ENCODE results near the gene NFIX.

The NFIX gene

DNA sequence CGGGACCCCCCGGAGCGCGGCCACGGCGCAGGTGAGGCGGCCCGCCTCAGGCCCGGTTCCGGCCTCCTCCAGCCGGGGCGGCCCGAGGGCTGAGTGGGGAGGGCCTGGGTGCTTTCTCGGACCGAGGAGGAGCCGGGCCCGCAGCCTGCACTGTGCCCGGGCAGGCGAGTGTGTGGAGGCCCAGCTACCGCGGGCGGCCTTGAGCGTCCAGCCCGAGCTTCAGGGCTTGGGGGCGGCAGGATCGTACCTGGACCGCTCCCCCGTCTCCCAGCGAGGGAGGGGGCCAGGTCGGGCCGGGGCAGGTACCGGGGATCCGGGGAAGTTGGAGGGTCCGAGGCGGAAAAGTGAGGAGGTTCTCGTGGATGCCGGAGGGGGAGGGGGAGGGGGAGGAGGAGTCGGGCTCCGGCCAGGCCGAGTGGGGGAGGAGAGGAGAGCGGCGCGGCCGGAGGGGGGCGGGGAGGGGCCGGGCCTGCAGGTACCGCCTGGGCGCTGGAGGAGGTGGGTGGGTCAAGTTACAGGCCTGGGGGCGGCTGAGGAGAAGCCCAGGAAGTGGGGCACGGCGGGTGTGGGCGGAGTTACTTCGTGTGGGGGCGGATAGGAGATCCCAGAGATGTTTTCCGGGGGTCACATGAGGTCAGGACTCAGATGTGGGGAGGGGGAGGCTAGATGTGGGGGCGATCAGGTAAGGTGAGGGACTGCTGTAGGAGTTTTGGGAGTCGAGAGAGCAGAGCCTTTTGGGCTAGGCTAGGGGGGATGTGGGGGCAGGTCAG is 123.3 kb downstream of the NFIX start:
- TF ChIP-seq, protein P1, sequence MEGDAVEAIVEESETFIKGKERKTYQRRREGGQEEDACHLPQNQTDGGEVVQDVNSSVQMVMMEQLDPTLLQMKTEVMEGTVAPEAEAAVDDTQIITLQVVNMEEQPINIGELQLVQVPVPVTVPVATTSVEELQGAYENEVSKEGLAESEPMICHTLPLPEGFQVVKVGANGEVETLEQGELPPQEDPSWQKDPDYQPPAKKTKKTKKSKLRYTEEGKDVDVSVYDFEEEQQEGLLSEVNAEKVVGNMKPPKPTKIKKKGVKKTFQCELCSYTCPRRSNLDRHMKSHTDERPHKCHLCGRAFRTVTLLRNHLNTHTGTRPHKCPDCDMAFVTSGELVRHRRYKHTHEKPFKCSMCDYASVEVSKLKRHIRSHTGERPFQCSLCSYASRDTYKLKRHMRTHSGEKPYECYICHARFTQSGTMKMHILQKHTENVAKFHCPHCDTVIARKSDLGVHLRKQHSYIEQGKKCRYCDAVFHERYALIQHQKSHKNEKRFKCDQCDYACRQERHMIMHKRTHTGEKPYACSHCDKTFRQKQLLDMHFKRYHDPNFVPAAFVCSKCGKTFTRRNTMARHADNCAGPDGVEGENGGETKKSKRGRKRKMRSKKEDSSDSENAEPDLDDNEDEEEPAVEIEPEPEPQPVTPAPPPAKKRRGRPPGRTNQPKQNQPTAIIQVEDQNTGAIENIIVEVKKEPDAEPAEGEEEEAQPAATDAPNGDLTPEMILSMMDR (conservative IDR thresholded peaks at IDR 0.05; ENCODE audit: low read depth, low read length), result no peak

DNA sequence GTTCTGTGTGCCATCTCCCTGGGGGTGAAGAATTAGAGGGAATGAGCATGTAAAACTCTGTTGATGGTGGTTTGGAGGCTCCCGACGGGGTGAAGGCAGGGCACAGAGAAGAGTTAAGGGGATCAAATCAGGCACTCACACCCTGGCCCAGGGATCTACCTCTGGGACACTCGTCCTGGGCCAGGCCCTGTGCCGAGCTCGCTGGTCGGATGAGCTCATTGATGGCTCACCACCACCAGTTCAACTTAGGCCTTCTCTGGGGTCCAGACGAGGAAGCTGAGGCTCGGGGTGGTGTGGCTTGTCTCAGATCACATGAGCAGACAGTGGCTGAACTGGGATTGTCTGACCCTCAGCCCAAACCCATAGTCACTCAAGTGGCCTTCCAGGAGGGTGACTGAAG is 124.4 kb downstream of the NFIX start:
- TF ChIP-seq, protein P1 (conservative IDR thresholded peaks at IDR 0.05; ENCODE audit: low read depth, low read length), result no peak
- Histone ChIP-seq H4K20me1 (ENCODE audit: insufficient read depth) (peaks cover 4% of the 10 kb centered on the region; the same call in 1 of the 2 replicates), H2AFZ (ENCODE audit: low read depth) (no peak overlapping the region), H3K9ac (peak overlapping the region; percentile 86; the same call in 1 of the 2 replicates), H3K27ac (no peak overlapping the region), H3K4me1 (ENCODE audit: low read depth, poor library complexity, severe bottlenecking) (peaks cover 15% of the 10 kb centered on the region), H3K36me3 (ENCODE audit: insufficient read depth) (no peaks in the 10 kb centered on the region; the same call in 1 of the 2 replicates), H3K27me3 (ENCODE audit: insufficient read depth, low read depth) (no peaks in the 10 kb centered on the region), H3K79me2 (ENCODE audit: insufficient read depth, low read depth) (peaks cover 77% of the 10 kb centered on the region), H3K4me2 (peak overlapping the region; percentile 73), H3K4me3 (IDR thresholded peaks at IDR 0.05; ENCODE audit: insufficient read depth, low read depth, low read length) (no peak overlapping the region)

More for the DNA sequence above, 123.3 kb downstream of the NFIX start:
- Histone ChIP-seq H3K36me3 (ENCODE audit: insufficient read depth) (no peaks in the 10 kb centered on the region; the same call in 1 of the 2 replicates), H3K9ac (peak overlapping the region; percentile 86), H3K4me1 (ENCODE audit: low read depth, poor library complexity, severe bottlenecking) (peaks cover 17% of the 10 kb centered on the region), H3K79me2 (ENCODE audit: insufficient read depth, low read depth) (peaks cover 68% of the 10 kb centered on the region), H3K4me3 (IDR thresholded peaks at IDR 0.05; ENCODE audit: insufficient read depth, low read depth, low read length) (no peak overlapping the region), H4K20me1 (ENCODE audit: insufficient read depth) (peaks cover 4% of the 10 kb centered on the region; the same call in 1 of the 2 replicates), H2AFZ (ENCODE audit: low read depth) (no peak overlapping the region), H3K4me2 (peak overlapping the region; percentile 73), H3K27me3 (ENCODE audit: insufficient read depth, low read depth) (no peaks in the 10 kb centered on the region), H3K27ac (peak overlapping the region; percentile 56)

DNA sequence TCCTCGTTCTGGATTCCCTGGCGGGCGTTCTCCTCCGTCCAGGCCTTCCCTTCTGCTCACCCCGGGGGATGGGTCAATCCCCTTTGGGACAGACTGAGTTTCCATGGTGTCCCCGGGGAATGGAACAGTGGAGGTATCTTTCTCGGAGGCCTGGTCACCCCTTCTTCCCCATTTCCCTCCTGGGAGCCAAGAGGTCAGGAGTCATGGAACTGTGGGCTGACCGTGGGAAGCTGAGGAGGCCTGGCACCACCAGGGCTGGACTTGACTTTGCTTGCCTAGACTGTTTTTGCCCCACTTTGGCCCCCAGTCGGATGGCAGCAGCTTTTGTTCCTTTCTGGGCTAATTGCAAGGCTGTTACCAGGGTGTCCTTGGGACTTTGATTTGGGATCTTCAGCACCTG is 124.8 kb downstream of the NFIX start:
- peaks cover 4% of the 10 kb centered on the region; the same call in 1 of the 2 replicates for H4K20me1 ChIP-seq (ENCODE audit: insufficient read depth)

DNA sequence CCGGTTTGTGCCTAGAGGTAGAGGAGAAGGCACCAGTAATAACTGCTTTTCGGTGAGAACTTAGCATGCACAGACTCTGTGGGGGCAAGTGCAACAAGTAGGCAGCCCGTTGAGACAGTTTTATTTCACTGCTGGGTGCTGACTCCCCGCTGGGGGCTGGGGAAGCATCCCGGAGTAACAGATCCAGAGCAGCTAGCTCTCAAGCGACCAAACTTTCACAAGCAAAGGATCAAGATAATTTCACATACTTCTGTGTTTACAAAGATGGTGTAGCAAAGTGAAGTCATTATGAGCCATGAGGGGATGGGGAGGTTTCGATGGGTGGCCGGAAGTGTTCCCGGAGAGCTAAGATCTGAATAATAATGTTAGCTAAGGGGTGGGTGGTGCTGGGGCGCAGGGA is 125.5 kb downstream of the NFIX start:
- Histone ChIP-seq H3K36me3 (ENCODE audit: insufficient read depth) (no peaks in the 10 kb centered on the region; the same call in 1 of the 2 replicates), H3K4me3 (IDR thresholded peaks at IDR 0.05; ENCODE audit: insufficient read depth, low read depth, low read length) (no peak overlapping the region), H3K27ac (no peak overlapping the region), H3K4me2 (no peak overlapping the region), H3K79me2 (ENCODE audit: insufficient read depth, low read depth) (peaks cover 80% of the 10 kb centered on the region), H3K4me1 (ENCODE audit: low read depth, poor library complexity, severe bottlenecking) (peaks cover 7% of the 10 kb centered on the region), H4K20me1 (ENCODE audit: insufficient read depth) (peaks cover 4% of the 10 kb centered on the region; the same call in 1 of the 2 replicates), H3K27me3 (ENCODE audit: insufficient read depth, low read depth) (no peaks in the 10 kb centered on the region), H2AFZ (ENCODE audit: low read depth) (no peak overlapping the region), H3K9ac (no peak overlapping the region)
- TF ChIP-seq, protein P1 (conservative IDR thresholded peaks at IDR 0.05; ENCODE audit: low read depth, low read length), result no peak

More for the DNA sequence above, 124.8 kb downstream of the NFIX start:
- Histone ChIP-seq H3K4me1 (ENCODE audit: low read depth, poor library complexity, severe bottlenecking) (peaks cover 12% of the 10 kb centered on the region), H3K27me3 (ENCODE audit: insufficient read depth, low read depth) (no peaks in the 10 kb centered on the region), H3K4me3 (IDR thresholded peaks at IDR 0.05; ENCODE audit: insufficient read depth, low read depth, low read length) (no peak overlapping the region), H2AFZ (ENCODE audit: low read depth) (no peak overlapping the region), H3K4me2 (no peak overlapping the region), H3K36me3 (ENCODE audit: insufficient read depth) (no peaks in the 10 kb centered on the region; the same call in 1 of the 2 replicates), H3K9ac (no peak overlapping the region), H3K79me2 (ENCODE audit: insufficient read depth, low read depth) (peaks cover 81% of the 10 kb centered on the region), H3K27ac (no peak overlapping the region)
- TF ChIP-seq, protein P1 (conservative IDR thresholded peaks at IDR 0.05; ENCODE audit: low read depth, low read length), result no peak
